Right lobe of liver (tissue), 4 donors: ENCODE results near the gene IL2RA.

Experiments
- POLR2A ChIP-seq: fragments of 450-650 bp; IDR thresholded peaks from one replicate; pipeline ENCODE4 v1.6.1; 2017; ENCODE audit warnings: antibody characterized with exemption, mild to moderate bottlenecking
- TF ChIP-seq, protein P1 (sequence below), 4 donors: fragments of 200-600 bp in 3 of 4; fragments of 450-650 bp in 1 of 4; IDR thresholded peaks; one replicate each; pipeline versions ENCODE4 v1.5.1 to v1.8.0; 2016 to 2022; ENCODE audit warnings: antibody characterized with exemption in 4 of 4, mild to moderate bottlenecking in 2 of 4
- donor health status: DM: no; HTN: no; CAD: no.
- donor health status: DM: no; HTN: no; CAD: no.
- donor health status: DM: no; HTN: yes; CAD: no.

DNA sequence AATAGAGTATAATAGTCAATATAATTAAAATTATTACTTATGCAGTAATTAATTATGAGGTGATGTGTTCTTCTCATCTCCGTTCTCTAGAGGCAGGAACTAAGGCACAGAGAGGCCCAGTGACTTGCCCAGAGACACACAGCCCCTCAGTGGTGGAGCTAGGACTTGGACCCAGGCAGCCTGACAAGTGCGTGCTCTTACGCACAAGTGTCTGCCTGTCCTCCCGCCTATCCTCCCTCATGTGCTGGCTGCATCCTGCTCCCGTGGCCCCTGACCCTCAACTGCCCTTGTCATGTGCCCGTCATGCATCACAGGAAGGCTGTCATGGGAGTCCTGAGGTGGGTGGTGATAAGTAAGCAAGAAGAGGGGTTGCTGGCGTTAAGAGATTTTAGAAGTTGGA lies 14.3 kb downstream of the IL2RA start:
- TF ChIP-seq, protein P1, sequence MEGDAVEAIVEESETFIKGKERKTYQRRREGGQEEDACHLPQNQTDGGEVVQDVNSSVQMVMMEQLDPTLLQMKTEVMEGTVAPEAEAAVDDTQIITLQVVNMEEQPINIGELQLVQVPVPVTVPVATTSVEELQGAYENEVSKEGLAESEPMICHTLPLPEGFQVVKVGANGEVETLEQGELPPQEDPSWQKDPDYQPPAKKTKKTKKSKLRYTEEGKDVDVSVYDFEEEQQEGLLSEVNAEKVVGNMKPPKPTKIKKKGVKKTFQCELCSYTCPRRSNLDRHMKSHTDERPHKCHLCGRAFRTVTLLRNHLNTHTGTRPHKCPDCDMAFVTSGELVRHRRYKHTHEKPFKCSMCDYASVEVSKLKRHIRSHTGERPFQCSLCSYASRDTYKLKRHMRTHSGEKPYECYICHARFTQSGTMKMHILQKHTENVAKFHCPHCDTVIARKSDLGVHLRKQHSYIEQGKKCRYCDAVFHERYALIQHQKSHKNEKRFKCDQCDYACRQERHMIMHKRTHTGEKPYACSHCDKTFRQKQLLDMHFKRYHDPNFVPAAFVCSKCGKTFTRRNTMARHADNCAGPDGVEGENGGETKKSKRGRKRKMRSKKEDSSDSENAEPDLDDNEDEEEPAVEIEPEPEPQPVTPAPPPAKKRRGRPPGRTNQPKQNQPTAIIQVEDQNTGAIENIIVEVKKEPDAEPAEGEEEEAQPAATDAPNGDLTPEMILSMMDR (IDR thresholded peaks at IDR 0.05): no peak
- no peak for TF ChIP-seq POLR2A
